Neural cell (in vitro differentiated cells): ENCODE results near the gene MRGPRE. TPM values are rescaled to one million over a fixed set of nuclear protein-coding genes. Genes with fewer than 3 reads are reported as not detected.

ENCODE experiments used
- H2AFZ ChIP-seq: fragments of 200-600, 300-800 bp; sonication (generic), shearing (Covaris generic); 2 replicates; pipeline ENCODE4 v1.6.0; 2014; ENCODE audit warnings: low read depth, mild to moderate bottlenecking, antibody characterized with exemption, low read length, moderate library complexity
- H3F3A ChIP-seq: fragments of 200-600 bp; shearing (Covaris generic); 2 replicates; pipeline ENCODE4 v1.6.1; 2016; ENCODE audit warnings: mild to moderate bottlenecking, moderate library complexity, mixed read lengths, antibody characterized with exemption, low read length; ENCODE audit not compliant: insufficient read depth, poor library complexity, severe bottlenecking
- H3K27ac ChIP-seq: fragments of 200-600, 300-800 bp; sonication (generic), shearing (Covaris generic); 2 replicates; pipeline ENCODE4 v1.5.1; 2014; ENCODE audit warnings: mild to moderate bottlenecking, low read length, moderate library complexity
- H3K27me3 ChIP-seq: fragments of 300-800, 200-600 bp; sonication (generic), shearing (Covaris generic); 2 replicates; pipeline ENCODE4 v1.6.0; 2014; ENCODE audit warnings: mild to moderate bottlenecking, low read depth, low read length, moderate library complexity; ENCODE audit not compliant: insufficient read depth
- H3K36me3 ChIP-seq: fragments of 300-800, 200-600 bp; sonication (generic), shearing (Covaris generic); 2 replicates; pipeline ENCODE4 v1.5.1; 2014; ENCODE audit warnings: mild to moderate bottlenecking, antibody characterized with exemption, low read length, moderate library complexity; ENCODE audit not compliant: insufficient read depth
- H3K4me2 ChIP-seq: fragments of 300-800, 200-600 bp; sonication (generic), shearing (Covaris generic); 2 replicates; pipeline ENCODE4 v1.6.0; 2014; ENCODE audit warnings: mild to moderate bottlenecking, low read length
- H3K4me3 ChIP-seq: fragments of 300-800, 200-600 bp; sonication (generic), shearing (Covaris generic); 2 replicates; pipeline ENCODE4 v1.5.1; 2014; ENCODE audit warnings: mild to moderate bottlenecking, low read length, moderate library complexity
- H3K79me2 ChIP-seq: fragments of 200-600 bp; shearing (Covaris generic); replicated peaks from 2 replicates; pipeline ENCODE4 v1.6.0; 2014; ENCODE audit warnings: mild to moderate bottlenecking, low read length, moderate library complexity; ENCODE audit not compliant: insufficient read depth
- H3K9ac ChIP-seq: fragments of 300-800, 200-600 bp; sonication (generic), shearing (Covaris generic); 2 replicates; pipeline ENCODE4 v1.6.1; 2016; ENCODE audit warnings: mild to moderate bottlenecking, low read length, mixed read lengths
- H3K9me2 ChIP-seq: fragments of 200-600 bp; shearing (Covaris generic); 2 replicates; pipeline ENCODE4 v1.6.1; 2016; ENCODE audit warnings: mild to moderate bottlenecking, low read length, mixed read lengths; ENCODE audit not compliant: insufficient read depth
- H3K9me3 ChIP-seq: fragments of 200-600, 300-800 bp; sonication (generic), shearing (Covaris generic); 2 replicates; pipeline ENCODE4 v1.6.1; 2016; ENCODE audit warnings: mild to moderate bottlenecking, mixed run types, low read length, moderate library complexity, mixed read lengths
- H4K20me1 ChIP-seq: fragments of 200-600 bp; shearing (Covaris generic); 2 replicates; pipeline ENCODE4 v1.6.1; 2016; ENCODE audit warnings: mild to moderate bottlenecking, mixed run types; ENCODE audit not compliant: insufficient read depth
- EP300 ChIP-seq: fragments of 450-650 bp; conservative IDR thresholded peaks from 2 replicates; pipeline ENCODE4 v1.6.1; 2014; ENCODE audit warnings: antibody characterized with exemption, mild to moderate bottlenecking, moderate library complexity; ENCODE audit not compliant: poor library complexity, severe bottlenecking
- EZH2 ChIP-seq: fragments of 200-600, 300-800 bp; shearing (Covaris generic), sonication (generic); IDR thresholded peaks from 2 replicates; pipeline ENCODE4 v1.6.1; 2014; ENCODE audit warnings: antibody characterized with exemption, low read length, borderline replicate concordance, mild to moderate bottlenecking; ENCODE audit not compliant: insufficient read depth, poor library complexity, severe bottlenecking
- MXI1 ChIP-seq: fragments of 450-650 bp; conservative IDR thresholded peaks from 2 replicates; pipeline ENCODE4 v1.6.1; 2014; ENCODE audit warnings: antibody characterized with exemption, mild to moderate bottlenecking; ENCODE audit not compliant: poor library complexity, severe bottlenecking
- POLR2AphosphoS5 ChIP-seq: IDR thresholded peaks from 2 replicates; pipeline ENCODE4 v1.6.1; 2012
- RAD21 ChIP-seq: fragments of 450-650 bp; conservative IDR thresholded peaks from 2 replicates; pipeline ENCODE4 v1.6.1; 2014; ENCODE audit warnings: antibody characterized with exemption, mild to moderate bottlenecking, moderate library complexity
- SMC3 ChIP-seq: fragments of 450-650 bp; conservative IDR thresholded peaks from 2 replicates; pipeline ENCODE4 v1.6.1; 2014; ENCODE audit warnings: antibody characterized with exemption, mild to moderate bottlenecking, moderate library complexity; ENCODE audit not compliant: poor library complexity
- TAF1 ChIP-seq: IDR thresholded peaks from 2 replicates; pipeline ENCODE4 v1.6.1; 2012; ENCODE audit warnings: low read depth
- polyA plus RNA-seq: library from polyadenylated mRNA; depleted of rRNA; stranded (reverse); fragments of >200 nt; gene quantifications from 2 replicates; pipeline ENCODE4 v1.2.3, GENCODE V29; 2014
- TF ChIP-seq, protein P1 (sequence below): fragments of 450-650 bp; IDR thresholded peaks from 2 replicates; pipeline ENCODE4 v1.5.1; 2014; ENCODE audit warnings: antibody characterized with exemption, mild to moderate bottlenecking, moderate library complexity; ENCODE audit not compliant: poor library complexity, severe bottlenecking
- TF ChIP-seq, protein P2 (sequence below): IDR thresholded peaks from 2 replicates; pipeline ENCODE4 v1.6.1; 2012; ENCODE audit warnings: borderline replicate concordance

MRGPRE gene
- polyA plus RNA-seq, 1 donor from 2014 or later: 0.28 TPM

DNA sequence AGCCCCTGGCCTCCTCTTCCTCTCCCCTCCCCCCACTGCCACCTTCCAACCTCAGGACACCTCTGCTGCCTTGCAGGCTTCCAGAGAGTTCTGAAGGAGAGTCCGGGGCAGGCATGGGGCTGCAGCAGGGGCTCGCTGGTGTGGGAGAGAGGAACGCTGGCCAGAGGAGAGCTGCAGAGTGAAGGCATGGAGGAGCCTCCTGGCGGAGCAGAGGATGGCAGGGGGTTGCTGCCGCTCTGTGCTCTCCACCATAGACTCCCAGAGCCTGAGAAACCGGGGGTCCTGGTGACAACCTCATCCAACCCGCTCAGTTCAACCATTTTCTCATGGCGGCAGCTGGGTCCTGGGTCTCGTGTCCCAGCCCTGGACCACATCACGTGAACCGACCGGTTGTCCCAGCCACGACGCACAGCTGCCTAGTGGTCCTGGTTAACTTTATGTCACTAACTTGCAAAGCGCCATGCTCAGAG lies 31.1 kb downstream of the MRGPRE start:
- Histone ChIP-seq H3K4me3 (no peak overlapping the region), H3K4me2 (no peak overlapping the region), H3K9me2 (no peaks in the 10 kb centered on the region), H3K27me3 (peaks cover 25% of the 10 kb centered on the region), H3K79me2 (no peaks in the 10 kb centered on the region), H3K9me3 (no peaks in the 10 kb centered on the region), H3K36me3 (no peaks in the 10 kb centered on the region), H3K9ac (no peak overlapping the region), H2AFZ (no peak overlapping the region), H3K27ac (no peak overlapping the region), H3F3A (no peaks in the 10 kb centered on the region), H4K20me1 (no peaks in the 10 kb centered on the region)
- TF ChIP-seq EZH2 (no peak), EP300 (no peak), RAD21 (no peak), MXI1 (no peak), POLR2AphosphoS5 (no peak), TAF1 (no peak), SMC3 (no peak)
- TF ChIP-seq, protein P1, sequence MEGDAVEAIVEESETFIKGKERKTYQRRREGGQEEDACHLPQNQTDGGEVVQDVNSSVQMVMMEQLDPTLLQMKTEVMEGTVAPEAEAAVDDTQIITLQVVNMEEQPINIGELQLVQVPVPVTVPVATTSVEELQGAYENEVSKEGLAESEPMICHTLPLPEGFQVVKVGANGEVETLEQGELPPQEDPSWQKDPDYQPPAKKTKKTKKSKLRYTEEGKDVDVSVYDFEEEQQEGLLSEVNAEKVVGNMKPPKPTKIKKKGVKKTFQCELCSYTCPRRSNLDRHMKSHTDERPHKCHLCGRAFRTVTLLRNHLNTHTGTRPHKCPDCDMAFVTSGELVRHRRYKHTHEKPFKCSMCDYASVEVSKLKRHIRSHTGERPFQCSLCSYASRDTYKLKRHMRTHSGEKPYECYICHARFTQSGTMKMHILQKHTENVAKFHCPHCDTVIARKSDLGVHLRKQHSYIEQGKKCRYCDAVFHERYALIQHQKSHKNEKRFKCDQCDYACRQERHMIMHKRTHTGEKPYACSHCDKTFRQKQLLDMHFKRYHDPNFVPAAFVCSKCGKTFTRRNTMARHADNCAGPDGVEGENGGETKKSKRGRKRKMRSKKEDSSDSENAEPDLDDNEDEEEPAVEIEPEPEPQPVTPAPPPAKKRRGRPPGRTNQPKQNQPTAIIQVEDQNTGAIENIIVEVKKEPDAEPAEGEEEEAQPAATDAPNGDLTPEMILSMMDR: no peak
- TF ChIP-seq, protein P2, sequence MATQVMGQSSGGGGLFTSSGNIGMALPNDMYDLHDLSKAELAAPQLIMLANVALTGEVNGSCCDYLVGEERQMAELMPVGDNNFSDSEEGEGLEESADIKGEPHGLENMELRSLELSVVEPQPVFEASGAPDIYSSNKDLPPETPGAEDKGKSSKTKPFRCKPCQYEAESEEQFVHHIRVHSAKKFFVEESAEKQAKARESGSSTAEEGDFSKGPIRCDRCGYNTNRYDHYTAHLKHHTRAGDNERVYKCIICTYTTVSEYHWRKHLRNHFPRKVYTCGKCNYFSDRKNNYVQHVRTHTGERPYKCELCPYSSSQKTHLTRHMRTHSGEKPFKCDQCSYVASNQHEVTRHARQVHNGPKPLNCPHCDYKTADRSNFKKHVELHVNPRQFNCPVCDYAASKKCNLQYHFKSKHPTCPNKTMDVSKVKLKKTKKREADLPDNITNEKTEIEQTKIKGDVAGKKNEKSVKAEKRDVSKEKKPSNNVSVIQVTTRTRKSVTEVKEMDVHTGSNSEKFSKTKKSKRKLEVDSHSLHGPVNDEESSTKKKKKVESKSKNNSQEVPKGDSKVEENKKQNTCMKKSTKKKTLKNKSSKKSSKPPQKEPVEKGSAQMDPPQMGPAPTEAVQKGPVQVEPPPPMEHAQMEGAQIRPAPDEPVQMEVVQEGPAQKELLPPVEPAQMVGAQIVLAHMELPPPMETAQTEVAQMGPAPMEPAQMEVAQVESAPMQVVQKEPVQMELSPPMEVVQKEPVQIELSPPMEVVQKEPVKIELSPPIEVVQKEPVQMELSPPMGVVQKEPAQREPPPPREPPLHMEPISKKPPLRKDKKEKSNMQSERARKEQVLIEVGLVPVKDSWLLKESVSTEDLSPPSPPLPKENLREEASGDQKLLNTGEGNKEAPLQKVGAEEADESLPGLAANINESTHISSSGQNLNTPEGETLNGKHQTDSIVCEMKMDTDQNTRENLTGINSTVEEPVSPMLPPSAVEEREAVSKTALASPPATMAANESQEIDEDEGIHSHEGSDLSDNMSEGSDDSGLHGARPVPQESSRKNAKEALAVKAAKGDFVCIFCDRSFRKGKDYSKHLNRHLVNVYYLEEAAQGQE: no peak

DNA sequence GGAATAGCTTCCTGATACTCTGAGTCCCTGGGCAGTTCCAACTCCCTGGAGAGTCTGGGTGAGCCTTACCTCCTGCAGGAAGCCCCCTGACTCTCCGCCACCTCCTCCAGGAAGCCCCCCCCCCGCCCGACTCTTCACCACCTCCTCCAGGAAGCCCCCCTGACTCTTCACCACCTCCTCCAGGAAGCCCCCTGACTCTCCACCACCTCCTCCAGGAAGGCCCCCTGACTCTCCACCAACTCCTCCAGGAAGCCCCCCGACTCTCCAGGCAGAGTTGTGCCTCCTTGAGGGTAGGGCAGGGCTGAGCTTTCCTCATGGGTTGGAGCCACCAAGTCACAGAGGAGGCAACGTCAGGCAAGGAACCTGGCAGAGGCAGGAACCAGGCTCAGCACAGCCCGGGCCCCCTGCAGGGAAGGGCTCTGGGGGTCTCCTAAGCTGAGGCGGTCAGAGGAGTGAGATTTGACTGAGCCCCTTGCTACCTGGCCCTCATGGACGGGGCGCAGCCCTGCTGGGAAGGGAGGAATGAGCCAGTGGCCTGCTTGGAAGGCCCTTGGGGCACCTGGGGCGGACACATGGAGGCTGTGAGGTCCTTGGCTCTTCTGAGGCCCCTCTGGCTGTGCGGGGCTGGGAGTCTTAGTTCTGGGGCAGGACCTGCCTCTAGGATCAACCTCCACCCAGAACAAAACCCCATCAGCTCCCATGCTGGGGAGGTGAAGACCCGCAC lies 31.7 kb downstream of the MRGPRE start:
- Histone ChIP-seq H3K4me2 (no peak overlapping the region), H3K27me3 (peaks cover 25% of the 10 kb centered on the region), H3K36me3 (no peaks in the 10 kb centered on the region), H3K9me3 (no peaks in the 10 kb centered on the region), H2AFZ (no peak overlapping the region), H3K79me2 (no peaks in the 10 kb centered on the region), H3K4me3 (no peak overlapping the region), H3K27ac (no peak overlapping the region), H3K9ac (no peak overlapping the region), H3F3A (no peaks in the 10 kb centered on the region), H4K20me1 (no peaks in the 10 kb centered on the region), H3K9me2 (no peaks in the 10 kb centered on the region)
- TF ChIP-seq MXI1 (no peak), EP300 (no peak), TAF1 (no peak), SMC3 (no peak), POLR2AphosphoS5 (no peak), RAD21 (no peak), EZH2 (no peak)
- TF ChIP-seq, protein P1: no peak
- TF ChIP-seq, protein P2: no peak
